Measurements from ENCODE around the gene ITM2C.

The ITM2C gene

GRCh38 chr2:230875347-230876315, 10.9 kb downstream of the ITM2C start:
- H3K4me1 ChIP-seq (ENCODE audit: control insufficient read depth, insufficient read depth, low read length) = no peaks in the 10 kb centered on the region
- H3K4me2 ChIP-seq (ENCODE audit: low read length) = no peak overlapping the region
- H3K4me3 ChIP-seq (ENCODE audit: low read length) = no peak overlapping the region
- no peak overlapping the region for H3K9ac ChIP-seq (ENCODE audit: low read depth, low read length)
- no peaks in the 10 kb centered on the region for H3K27me3 ChIP-seq (ENCODE audit: control insufficient read depth, insufficient read depth, low read length)
- no peaks in the 10 kb centered on the region for H3K36me3 ChIP-seq (ENCODE audit: insufficient read depth, low read length)
- H3K9me3 ChIP-seq (replicated peaks; ENCODE audit: low read length) = no peaks in the 10 kb centered on the region

DNA sequence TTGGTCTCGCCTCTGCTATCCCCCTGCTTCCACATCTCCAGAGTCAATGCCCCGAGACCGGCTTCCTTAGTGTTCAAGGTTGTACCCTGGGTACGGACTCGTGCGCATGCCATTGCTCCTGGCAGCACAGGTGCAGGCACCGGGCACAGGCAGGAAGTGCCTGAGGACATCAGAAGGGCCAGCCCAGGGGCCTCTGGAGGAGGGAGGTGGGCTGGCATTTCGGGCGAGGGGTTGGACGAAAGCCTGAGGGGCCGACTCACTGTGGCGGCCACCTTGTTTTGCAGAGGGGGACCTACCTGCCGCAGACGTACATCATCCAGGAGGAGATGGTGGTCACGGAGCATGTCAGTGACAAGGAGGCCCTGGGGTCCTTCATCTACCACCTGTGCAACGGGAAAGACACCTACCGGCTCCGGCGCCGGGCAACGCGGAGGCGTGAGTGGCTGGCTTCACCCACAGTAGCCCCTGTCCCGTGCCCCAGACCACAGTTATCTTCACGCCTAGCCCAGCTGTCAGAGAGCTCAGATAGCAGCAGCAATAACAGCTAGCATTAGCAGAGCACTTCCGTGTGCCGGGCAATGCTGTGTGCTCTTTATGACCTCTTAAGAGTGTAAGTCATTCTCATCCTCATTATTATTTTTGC, 12.5 kb downstream of the ITM2C start:
- Histone ChIP-seq H3K9me3 (replicated peaks; ENCODE audit: low read length) (no peaks in the 10 kb centered on the region), H3K9ac (ENCODE audit: low read depth, low read length) (no peak overlapping the region), H3K4me1 (ENCODE audit: control insufficient read depth, insufficient read depth, low read length) (no peaks in the 10 kb centered on the region), H3K4me2 (ENCODE audit: low read length) (no peak overlapping the region), H3K27me3 (ENCODE audit: control insufficient read depth, insufficient read depth, low read length) (no peaks in the 10 kb centered on the region), H3K4me3 (ENCODE audit: low read length) (no peak overlapping the region), H3K36me3 (ENCODE audit: insufficient read depth, low read length) (no peaks in the 10 kb centered on the region)

- no peaks in the 10 kb centered on the region for H3K9me3 ChIP-seq (replicated peaks; ENCODE audit: low read length)
- H3K36me3 ChIP-seq (ENCODE audit: insufficient read depth, low read length) = no peaks in the 10 kb centered on the region
- H3K4me2 ChIP-seq (ENCODE audit: low read length) = no peak overlapping the region
- H3K4me1 ChIP-seq (ENCODE audit: control insufficient read depth, insufficient read depth, low read length) = no peaks in the 10 kb centered on the region
- H3K4me3 ChIP-seq (ENCODE audit: low read length) = no peak overlapping the region
- H3K27me3 ChIP-seq (ENCODE audit: control insufficient read depth, insufficient read depth, low read length) = no peaks in the 10 kb centered on the region
- H3K9ac ChIP-seq (ENCODE audit: low read depth, low read length) = no peak overlapping the region
These were observed 13.2 kb downstream of the ITM2C start for GRCh38 chr2:230877759-230878598.

DNA sequence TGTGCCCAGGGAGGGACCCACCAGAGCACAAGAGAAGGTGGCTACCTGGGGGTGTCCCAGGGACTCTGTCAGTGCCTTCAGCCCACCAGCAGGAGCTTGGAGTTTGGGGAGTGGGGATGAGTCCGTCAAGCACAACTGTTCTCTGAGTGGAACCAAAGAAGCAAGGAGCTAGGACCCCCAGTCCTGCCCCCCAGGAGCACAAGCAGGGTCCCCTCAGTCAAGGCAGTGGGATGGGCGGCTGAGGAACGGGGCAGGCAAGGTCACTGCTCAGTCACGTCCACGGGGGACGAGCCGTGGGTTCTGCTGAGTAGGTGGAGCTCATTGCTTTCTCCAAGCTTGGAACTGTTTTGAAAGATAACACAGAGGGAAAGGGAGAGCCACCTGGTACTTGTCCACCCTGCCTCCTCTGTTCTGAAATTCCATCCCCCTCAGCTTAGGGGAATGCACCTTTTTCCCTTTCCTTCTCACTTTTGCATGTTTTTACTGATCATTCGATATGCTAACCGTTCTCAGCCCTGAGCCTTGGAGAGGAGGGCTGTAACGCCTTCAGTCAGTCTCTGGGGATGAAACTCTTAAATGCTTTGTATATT, 14.0 kb downstream of the ITM2C start:
- Histone ChIP-seq H3K4me3 (ENCODE audit: low read length) (no peak overlapping the region), H3K4me1 (ENCODE audit: control insufficient read depth, insufficient read depth, low read length) (no peaks in the 10 kb centered on the region), H3K36me3 (ENCODE audit: insufficient read depth, low read length) (no peaks in the 10 kb centered on the region), H3K4me2 (ENCODE audit: low read length) (no peak overlapping the region), H3K9ac (ENCODE audit: low read depth, low read length) (no peak overlapping the region), H3K27me3 (ENCODE audit: control insufficient read depth, insufficient read depth, low read length) (no peaks in the 10 kb centered on the region), H3K9me3 (replicated peaks; ENCODE audit: low read length) (no peaks in the 10 kb centered on the region)

- Histone ChIP-seq H3K27me3 (ENCODE audit: control insufficient read depth, insufficient read depth, low read length) (no peaks in the 10 kb centered on the region), H3K36me3 (ENCODE audit: insufficient read depth, low read length) (no peaks in the 10 kb centered on the region), H3K4me3 (ENCODE audit: low read length) (no peak overlapping the region), H3K4me1 (ENCODE audit: control insufficient read depth, insufficient read depth, low read length) (no peaks in the 10 kb centered on the region), H3K9ac (ENCODE audit: low read depth, low read length) (no peak overlapping the region), H3K9me3 (replicated peaks; ENCODE audit: low read length) (no peaks in the 10 kb centered on the region), H3K4me2 (ENCODE audit: low read length) (no peak overlapping the region)
These were observed 14.6 kb downstream of the ITM2C start for GRCh38 chr2:230879271-230879882.

GRCh38 chr2:230879891-230880290, 15.1 kb downstream of the ITM2C start:
- H3K36me3 ChIP-seq (ENCODE audit: insufficient read depth, low read length) = no peaks in the 10 kb centered on the region

GRCh38 chr2:230881840-230882239, 17.1 kb downstream of the ITM2C start:
- no peaks in the 10 kb centered on the region for H3K27me3 ChIP-seq (ENCODE audit: control insufficient read depth, insufficient read depth, low read length)
- no peaks in the 10 kb centered on the region for H3K36me3 ChIP-seq (ENCODE audit: insufficient read depth, low read length)
- H3K9ac ChIP-seq (ENCODE audit: low read depth, low read length) = no peak overlapping the region
- no peaks in the 10 kb centered on the region for H3K9me3 ChIP-seq (replicated peaks; ENCODE audit: low read length)
- no peaks in the 10 kb centered on the region for H3K4me1 ChIP-seq (ENCODE audit: control insufficient read depth, insufficient read depth, low read length)
- H3K4me3 ChIP-seq (ENCODE audit: low read length) = no peak overlapping the region
- no peak overlapping the region for H3K4me2 ChIP-seq (ENCODE audit: low read length)

More at GRCh38 chr2:230879891-230880290, 15.1 kb downstream of the ITM2C start:
- Histone ChIP-seq H3K4me1 (ENCODE audit: control insufficient read depth, insufficient read depth, low read length) (no peaks in the 10 kb centered on the region), H3K4me2 (ENCODE audit: low read length) (no peak overlapping the region), H3K9ac (ENCODE audit: low read depth, low read length) (no peak overlapping the region), H3K4me3 (ENCODE audit: low read length) (no peak overlapping the region), H3K27me3 (ENCODE audit: control insufficient read depth, insufficient read depth, low read length) (no peaks in the 10 kb centered on the region), H3K9me3 (replicated peaks; ENCODE audit: low read length) (no peaks in the 10 kb centered on the region)

GRCh38 chr2:230885463-230886130, 20.9 kb downstream of the ITM2C start:
- Histone ChIP-seq H3K9me3 (replicated peaks; ENCODE audit: low read length) (no peaks in the 10 kb centered on the region), H3K9ac (ENCODE audit: low read depth, low read length) (no peak overlapping the region), H3K4me2 (ENCODE audit: low read length) (no peak overlapping the region), H3K4me1 (ENCODE audit: control insufficient read depth, insufficient read depth, low read length) (no peaks in the 10 kb centered on the region), H3K27me3 (ENCODE audit: control insufficient read depth, insufficient read depth, low read length) (peaks cover 16% of the 10 kb centered on the region), H3K4me3 (ENCODE audit: low read length) (no peak overlapping the region), H3K36me3 (ENCODE audit: insufficient read depth, low read length) (no peaks in the 10 kb centered on the region)

GRCh38 chr2:230886206-230886605, 21.5 kb downstream of the ITM2C start:
- no peak overlapping the region for H3K4me2 ChIP-seq (ENCODE audit: low read length)
- peaks cover 17% of the 10 kb centered on the region for H3K27me3 ChIP-seq (ENCODE audit: control insufficient read depth, insufficient read depth, low read length)
- no peaks in the 10 kb centered on the region for H3K36me3 ChIP-seq (ENCODE audit: insufficient read depth, low read length)
- no peaks in the 10 kb centered on the region for H3K4me1 ChIP-seq (ENCODE audit: control insufficient read depth, insufficient read depth, low read length)
- H3K9me3 ChIP-seq (replicated peaks; ENCODE audit: low read length) = no peaks in the 10 kb centered on the region
- H3K4me3 ChIP-seq (ENCODE audit: low read length) = no peak overlapping the region
- H3K9ac ChIP-seq (ENCODE audit: low read depth, low read length) = no peak overlapping the region

DNA sequence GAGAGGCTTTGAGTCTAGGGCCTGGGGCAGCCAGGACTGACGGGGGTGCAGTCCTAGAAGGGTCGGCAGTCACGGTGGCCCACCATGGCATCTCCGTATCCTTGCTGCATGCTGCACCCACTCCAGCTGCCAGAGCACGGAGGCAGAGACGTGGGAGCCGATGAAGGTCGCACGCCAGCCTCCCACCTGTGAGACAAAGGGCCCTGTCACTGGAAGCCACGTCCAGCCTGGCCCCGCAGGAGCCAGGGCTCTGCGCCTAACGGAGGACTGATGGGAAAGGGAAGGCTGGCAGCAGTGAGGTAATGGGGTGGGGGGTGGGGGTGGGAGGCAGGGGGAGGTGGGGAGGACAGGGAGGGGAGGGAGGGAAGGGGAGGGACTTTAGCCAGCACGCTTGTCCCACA, 21.9 kb downstream of the ITM2C start:
- H3K9ac ChIP-seq (ENCODE audit: low read depth, low read length) = no peak overlapping the region
- H3K27me3 ChIP-seq (ENCODE audit: control insufficient read depth, insufficient read depth, low read length) = peaks cover 20% of the 10 kb centered on the region
- H3K4me2 ChIP-seq (ENCODE audit: low read length) = no peak overlapping the region
- H3K4me1 ChIP-seq (ENCODE audit: control insufficient read depth, insufficient read depth, low read length) = no peaks in the 10 kb centered on the region
- no peaks in the 10 kb centered on the region for H3K9me3 ChIP-seq (replicated peaks; ENCODE audit: low read length)
- H3K36me3 ChIP-seq (ENCODE audit: insufficient read depth, low read length) = no peaks in the 10 kb centered on the region
- no peak overlapping the region for H3K4me3 ChIP-seq (ENCODE audit: low read length)
